Gastroesophageal sphincter (tissue), 4 donors: ENCODE data around the gene LGALS8. TPM values are rescaled to one million over a fixed set of nuclear protein-coding genes. Genes with fewer than 3 reads are reported as not detected.
"Not testable (repeated sequence)": the region's sequence is repeated elsewhere in the genome, so short reads cannot be mapped to it uniquely, and the experiment has no call there.

Experiments used
- ATAC-seq: fragments of 150-250 bp; one replicate; pipeline ENCODE4 v1.9.1; 2016; ENCODE audit warnings: mild to moderate bottlenecking, moderate library complexity
- H3K27ac ChIP-seq, 4 donors: fragments of 200-600 bp; sonication (generic) in 3 of 4; 1 replicate in 3 of 4; 2 replicates in 1 of 4; pipeline ENCODE4 v1.5.1; 2016 to 2019
- H3K27me3 ChIP-seq: fragments of 200-600 bp; sonication (generic); one replicate; pipeline ENCODE4 v1.5.1; 2019
- H3K36me3 ChIP-seq, 2 donors: fragments of 200-600 bp; sonication (generic); one replicate each; pipeline ENCODE4 v1.5.1; 2019; ENCODE audit warnings: control low read depth in 1 of 2
- H3K4me1 ChIP-seq, 3 donors: fragments of 200-600 bp; sonication (generic); 1 replicate in 2 of 3; 2 replicates in 1 of 3; pipeline ENCODE4 v1.5.1; 2016 to 2019; ENCODE audit warnings: control low read depth in 2 of 3
- H3K4me3 ChIP-seq, 2 donors: fragments of 200-600 bp; sonication (generic); one replicate each; pipeline ENCODE4 v1.5.1; 2019; ENCODE audit warnings: mild to moderate bottlenecking in 1 of 2, moderate library complexity in 1 of 2
- H3K9me3 ChIP-seq, 3 donors: fragments of 200-600 bp; sonication (generic); one replicate each; pipeline ENCODE4 v1.5.1; 2017 to 2019; ENCODE audit warnings: control low read depth in 2 of 3
- EP300 ChIP-seq: sonication (generic); formaldehyde crosslinking; IDR thresholded peaks from one replicate; pipeline ENCODE4 v1.6.1; 2017; ENCODE audit warnings: antibody characterized with exemption, mild to moderate bottlenecking
- POLR2A ChIP-seq, 2 donors: fragments of 450-650 bp; IDR thresholded peaks; one replicate each; pipeline ENCODE4 v1.6.1; 2017; ENCODE audit warnings: antibody characterized with exemption in 2 of 2, mild to moderate bottlenecking in 2 of 2, moderate library complexity in 1 of 2
- POLR2AphosphoS5 ChIP-seq: sonication (generic); formaldehyde crosslinking; IDR thresholded peaks from one replicate; pipeline ENCODE4 v1.6.1; 2017; ENCODE audit warnings: antibody characterized with exemption
- WGBS, 2 donors: methylation state at CpG; one replicate each; pipeline ENCODE4 v1.1.5; 2018; ENCODE audit warnings: low coverage in 1 of 2; 5-methylcytosine and 5-hydroxymethylcytosine counted together
- total RNA-seq, 4 donors: library from RNA; depleted of rRNA; stranded (reverse); fragments of >200 nt; gene quantifications; one replicate each; pipeline ENCODE4 v1.1.0, GENCODE V29; 2016
- TF ChIP-seq, protein P1 (sequence below), 4 experiments: fragments of 200-600 bp in 2 of 4; fragments of 450-650 bp in 2 of 4; sonication (generic) in 1 of 4; IDR thresholded peaks; one replicate each; pipeline ENCODE4 v1.5.1; 2017 to 2019; ENCODE audit warnings: antibody characterized with exemption in 4 of 4, mild to moderate bottlenecking in 2 of 4, moderate library complexity in 2 of 4

LGALS8 gene
- total RNA-seq, 4 donors from 2014 or later: 50.5 to 81.8 (median 54.7) TPM

GRCh38 chr1:236486356-236487002 lies 37.3 kb upstream of the LGALS8 start:
- TF ChIP-seq POLR2A (IDR thresholded peaks at IDR 0.05) (no peak), EP300 (no peak), POLR2AphosphoS5 (no peak)
- TF ChIP-seq, protein P1, sequence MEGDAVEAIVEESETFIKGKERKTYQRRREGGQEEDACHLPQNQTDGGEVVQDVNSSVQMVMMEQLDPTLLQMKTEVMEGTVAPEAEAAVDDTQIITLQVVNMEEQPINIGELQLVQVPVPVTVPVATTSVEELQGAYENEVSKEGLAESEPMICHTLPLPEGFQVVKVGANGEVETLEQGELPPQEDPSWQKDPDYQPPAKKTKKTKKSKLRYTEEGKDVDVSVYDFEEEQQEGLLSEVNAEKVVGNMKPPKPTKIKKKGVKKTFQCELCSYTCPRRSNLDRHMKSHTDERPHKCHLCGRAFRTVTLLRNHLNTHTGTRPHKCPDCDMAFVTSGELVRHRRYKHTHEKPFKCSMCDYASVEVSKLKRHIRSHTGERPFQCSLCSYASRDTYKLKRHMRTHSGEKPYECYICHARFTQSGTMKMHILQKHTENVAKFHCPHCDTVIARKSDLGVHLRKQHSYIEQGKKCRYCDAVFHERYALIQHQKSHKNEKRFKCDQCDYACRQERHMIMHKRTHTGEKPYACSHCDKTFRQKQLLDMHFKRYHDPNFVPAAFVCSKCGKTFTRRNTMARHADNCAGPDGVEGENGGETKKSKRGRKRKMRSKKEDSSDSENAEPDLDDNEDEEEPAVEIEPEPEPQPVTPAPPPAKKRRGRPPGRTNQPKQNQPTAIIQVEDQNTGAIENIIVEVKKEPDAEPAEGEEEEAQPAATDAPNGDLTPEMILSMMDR (IDR thresholded peaks at IDR 0.05): no peak
- Histone ChIP-seq H3K4me3 (no peak overlapping the region), H3K9me3 (no peaks in the 10 kb centered on the region), H3K36me3 (no peaks in the 10 kb centered on the region), H3K27ac (no peak overlapping the region), H3K4me1 (no peaks in the 10 kb centered on the region), H3K27me3 (no peaks in the 10 kb centered on the region)
- 48 to 70% methylated on average over 4 of the region's 4 CpGs for WGBS, 2 donors
- ATAC-seq: no peak

DNA sequence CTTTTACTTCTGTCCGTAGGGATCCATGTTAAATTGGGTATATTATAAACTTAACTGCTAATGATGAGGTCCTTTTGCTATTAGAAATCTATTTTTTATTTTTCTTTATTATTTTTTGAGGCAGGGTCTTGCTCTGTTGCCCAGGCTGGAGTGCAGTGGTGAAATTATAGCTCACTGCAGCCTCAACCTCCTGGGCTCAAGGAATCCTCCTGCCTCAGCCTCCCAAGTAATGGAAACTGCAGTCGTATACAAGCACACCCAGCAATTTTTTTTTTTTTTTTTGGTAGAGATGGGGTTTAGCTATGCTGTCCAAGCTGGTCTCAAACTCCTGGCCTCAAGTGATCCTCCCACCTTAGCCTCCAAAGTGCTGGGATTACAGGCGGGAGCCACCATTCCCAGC lies 34.6 kb upstream of the LGALS8 start:
- not testable (repeated sequence) for H3K27ac ChIP-seq, H3K9me3 ChIP-seq, ATAC-seq, H3K4me1 ChIP-seq, H3K27me3 ChIP-seq, H3K4me3 ChIP-seq, H3K36me3 ChIP-seq
- WGBS, 2 donors: 73 to 83% methylated on average over 2 of the region's 3 CpGs

DNA sequence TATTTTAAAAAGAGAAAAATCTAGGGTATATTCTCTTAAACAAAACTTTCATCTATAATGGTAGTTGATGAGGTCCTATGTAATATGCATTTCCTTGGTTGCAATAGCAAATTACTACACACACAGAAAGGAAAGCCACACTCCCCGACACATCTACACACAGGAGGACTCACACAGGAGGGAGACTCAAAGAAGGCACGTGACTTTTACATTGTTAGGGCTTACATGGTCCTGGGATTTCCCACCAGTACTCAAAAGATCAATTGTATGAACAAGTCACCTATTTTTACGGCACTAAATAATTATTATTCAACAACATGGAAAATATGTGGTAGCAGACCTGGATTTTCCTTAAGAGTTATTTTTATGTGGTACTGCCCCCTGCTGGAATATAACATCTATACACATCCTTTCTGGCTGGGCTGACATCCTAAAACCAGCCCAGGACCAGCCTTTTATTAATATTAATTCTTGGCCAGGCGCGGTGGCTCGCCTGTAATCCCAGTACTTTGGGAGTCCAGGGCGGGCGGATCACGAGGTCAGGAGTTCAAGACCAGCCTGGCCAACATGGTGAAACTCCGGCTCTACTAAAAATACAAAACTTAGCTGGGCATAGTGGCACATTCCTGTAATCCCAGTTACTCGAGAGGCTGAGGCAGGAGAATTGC lies 33.9 kb upstream of the LGALS8 start:
- no peaks in the 10 kb centered on the region for H3K36me3 ChIP-seq
- TF ChIP-seq, protein P1 (IDR thresholded peaks at IDR 0.05): peak in 3 of 4 experiments; percentile 53 to 67 (median 65)
- no peak for TF ChIP-seq EP300
- no peak overlapping the region for H3K4me3 ChIP-seq
- no peak overlapping the region for H3K27ac ChIP-seq
- H3K9me3 ChIP-seq: no peaks in the 10 kb centered on the region
- no peak for ATAC-seq
- no peaks in the 10 kb centered on the region for H3K27me3 ChIP-seq
- WGBS, 2 donors: 36 to 37% methylated on average over 4 to 5 of the region's 11 CpGs
- H3K4me1 ChIP-seq: no peaks in the 10 kb centered on the region

GRCh38 chr1:236491469-236492136 lies 32.2 kb upstream of the LGALS8 start:
- H3K36me3 ChIP-seq: no peaks in the 10 kb centered on the region
- WGBS, 2 donors: 77 to 85% methylated on average over 5 of the region's 10 CpGs

DNA sequence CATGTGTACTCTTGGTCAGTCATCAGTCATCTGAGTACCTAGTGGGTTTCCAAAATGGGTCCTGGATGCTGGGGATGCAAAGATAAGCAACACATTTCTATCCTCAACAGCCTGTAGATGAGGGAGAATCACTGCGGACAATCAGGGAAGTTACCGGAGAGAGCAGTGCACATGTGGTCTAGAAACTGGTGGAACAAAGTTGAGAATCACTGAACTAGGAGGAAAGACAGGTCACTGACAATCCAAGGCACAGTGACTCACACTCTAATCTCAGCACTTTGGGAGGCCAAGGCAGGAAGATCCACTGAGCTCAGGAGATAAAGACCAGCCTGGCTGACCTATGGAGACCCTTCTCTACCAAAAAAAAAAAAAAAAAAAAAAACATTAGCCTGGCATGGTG lies 31.4 kb upstream of the LGALS8 start:
- no peaks in the 10 kb centered on the region for H3K4me1 ChIP-seq
- no peak for TF ChIP-seq POLR2AphosphoS5
- TF ChIP-seq POLR2A (IDR thresholded peaks at IDR 0.05): no peak
- no peak for TF ChIP-seq EP300
- TF ChIP-seq, protein P1 (IDR thresholded peaks at IDR 0.05): no peak
- no peaks in the 10 kb centered on the region for H3K36me3 ChIP-seq
- 80 to 100% methylated on average over 1 to 2 of the region's 2 CpGs for WGBS, 2 donors
- H3K9me3 ChIP-seq: no peaks in the 10 kb centered on the region
- no peak overlapping the region for H3K4me3 ChIP-seq
- no peak for ATAC-seq
- no peak overlapping the region for H3K27ac ChIP-seq
- no peaks in the 10 kb centered on the region for H3K27me3 ChIP-seq

More at GRCh38 chr1:236491469-236492136, 32.2 kb upstream of the LGALS8 start:
- no peak for TF ChIP-seq POLR2A (IDR thresholded peaks at IDR 0.05)
- no peak for TF ChIP-seq POLR2AphosphoS5
- TF ChIP-seq, protein P1 (IDR thresholded peaks at IDR 0.05): no peak
- TF ChIP-seq EP300: no peak
- no peak for ATAC-seq
- Histone ChIP-seq H3K27ac (no peak overlapping the region), H3K27me3 (no peaks in the 10 kb centered on the region), H3K9me3 (no peaks in the 10 kb centered on the region), H3K4me1 (no peaks in the 10 kb centered on the region), H3K4me3 (no peak overlapping the region)
